GM12864 (cell line): ENCODE results near the gene ALKBH5.

Source experiments
- DNase-seq: peaks from one replicate; pipeline ENCODE4 v3.0.0-alpha.2; 2011; ENCODE audit warnings: low read depth
- H3K4me3 ChIP-seq: 2 replicates; pipeline ENCODE4 v1.5.1; 2011; ENCODE audit warnings: mild to moderate bottlenecking, low read depth, low read length, control low read depth
- CTCF ChIP-seq: IDR thresholded peaks from 2 replicates; pipeline ENCODE4 v1.5.1; 2011; ENCODE audit warnings: low read depth, mild to moderate bottlenecking, moderate library complexity, low read length, control low read depth, inconsistent platforms; ENCODE audit errors: missing control alignments

Gene ALKBH5

DNA sequence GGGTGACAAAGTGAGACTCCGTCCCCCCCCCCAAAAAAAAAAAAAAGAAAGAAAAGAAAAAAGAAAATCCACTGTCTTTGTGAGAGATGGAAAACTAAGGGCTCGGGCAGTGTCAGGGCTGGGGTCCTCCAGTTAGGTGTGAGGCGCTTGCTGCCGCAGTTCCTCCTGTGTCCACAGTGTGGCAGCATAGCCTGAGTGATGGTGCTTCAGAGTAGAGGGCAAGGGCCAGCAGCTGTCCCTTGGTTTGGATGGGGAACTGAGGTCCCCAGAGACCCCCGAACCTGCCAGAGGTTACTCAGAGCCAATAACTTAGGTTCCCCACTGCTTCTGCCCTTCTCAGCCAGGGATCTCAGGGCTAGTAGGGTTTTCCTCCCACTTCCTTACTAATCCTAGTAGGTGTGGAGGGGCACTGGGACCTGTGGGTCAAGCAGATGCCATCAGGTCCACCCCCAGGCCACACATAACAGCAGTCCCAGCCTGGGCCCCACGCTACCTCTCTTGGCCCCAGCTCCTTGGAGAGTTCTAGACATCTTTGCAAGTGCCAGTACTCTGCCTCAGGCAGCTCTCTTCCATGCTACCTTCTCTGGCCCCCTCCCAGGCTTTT lies 33.9 kb downstream of the ALKBH5 start:
- TF ChIP-seq CTCF: peak; percentile 99
- no peak overlapping the region for H3K4me3 ChIP-seq
- DNase-seq: peak; percentile 26

DNA sequence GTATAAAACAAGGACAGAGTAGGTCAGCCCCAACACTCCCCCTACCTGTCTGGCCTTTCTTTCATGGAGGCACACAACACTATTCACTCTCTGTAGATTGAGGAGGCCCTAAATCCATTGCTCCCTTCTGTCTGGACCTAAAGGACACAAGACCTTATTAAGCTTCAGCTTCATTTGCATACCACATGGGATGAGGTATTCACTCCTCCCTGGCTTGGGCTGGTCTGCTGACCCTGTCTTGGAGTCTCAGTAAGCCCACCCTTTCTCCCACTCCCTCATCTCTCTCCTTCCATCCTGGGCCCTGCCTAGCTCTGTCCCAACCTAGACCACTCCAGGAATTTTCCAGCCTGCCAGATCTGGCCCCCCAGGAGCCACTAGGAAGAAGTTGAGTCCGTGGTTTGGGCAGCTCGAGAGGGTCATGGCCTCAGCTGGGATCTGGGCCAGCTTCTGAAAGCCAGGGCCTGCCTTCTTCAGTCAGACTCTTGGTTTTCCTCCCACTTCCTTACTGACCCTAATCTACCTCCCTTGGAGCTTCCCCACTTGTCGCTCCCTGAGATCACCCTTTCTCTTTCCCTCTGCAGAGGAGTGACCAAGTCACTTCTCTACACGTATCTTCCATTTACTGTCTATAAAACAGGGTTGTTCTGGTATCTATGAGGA lies 35.3 kb downstream of the ALKBH5 start:
- no peak for DNase-seq
- TF ChIP-seq CTCF: no peak
- H3K4me3 ChIP-seq: no peak overlapping the region

DNA sequence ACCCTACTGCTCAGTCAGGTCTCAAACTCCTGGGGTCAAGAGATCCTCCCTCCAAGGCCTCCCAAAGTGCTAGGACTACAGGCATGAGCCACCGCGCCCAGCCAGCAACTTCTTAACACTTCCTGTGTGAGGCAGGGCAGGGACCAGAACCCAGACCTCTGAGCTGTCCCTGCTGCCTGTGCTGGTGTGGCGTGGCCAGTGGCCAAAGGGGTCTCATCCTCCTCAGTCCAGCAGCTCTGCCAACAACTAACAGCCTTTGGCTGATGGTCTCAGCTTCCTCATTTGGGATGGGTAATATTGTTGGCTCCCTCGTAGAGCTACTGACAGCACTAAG lies 40.4 kb downstream of the ALKBH5 start:
- no peak for DNase-seq
- no peak for TF ChIP-seq CTCF
- H3K4me3 ChIP-seq: no peak overlapping the region

- no peak for DNase-seq
- H3K4me3 ChIP-seq: peak overlapping the region; percentile 45
- TF ChIP-seq CTCF: no peak
These were observed 40.9 kb downstream of the ALKBH5 start for GRCh38 chr17:18224387-18225120.

GRCh38 chr17:18225121-18225641 lies 41.6 kb downstream of the ALKBH5 start, which contains the start of gene LLGL1:
Gene LLGL1, plus strand, starts transcription at chr17:18225635. Its CDS starts 48 bp downstream, at chr17:18225683.
- DNase-seq: peak; percentile 53
- peak within 1 kb of the TSS; percentile 62 for H3K4me3 ChIP-seq
- TF ChIP-seq CTCF: no peak

DNA sequence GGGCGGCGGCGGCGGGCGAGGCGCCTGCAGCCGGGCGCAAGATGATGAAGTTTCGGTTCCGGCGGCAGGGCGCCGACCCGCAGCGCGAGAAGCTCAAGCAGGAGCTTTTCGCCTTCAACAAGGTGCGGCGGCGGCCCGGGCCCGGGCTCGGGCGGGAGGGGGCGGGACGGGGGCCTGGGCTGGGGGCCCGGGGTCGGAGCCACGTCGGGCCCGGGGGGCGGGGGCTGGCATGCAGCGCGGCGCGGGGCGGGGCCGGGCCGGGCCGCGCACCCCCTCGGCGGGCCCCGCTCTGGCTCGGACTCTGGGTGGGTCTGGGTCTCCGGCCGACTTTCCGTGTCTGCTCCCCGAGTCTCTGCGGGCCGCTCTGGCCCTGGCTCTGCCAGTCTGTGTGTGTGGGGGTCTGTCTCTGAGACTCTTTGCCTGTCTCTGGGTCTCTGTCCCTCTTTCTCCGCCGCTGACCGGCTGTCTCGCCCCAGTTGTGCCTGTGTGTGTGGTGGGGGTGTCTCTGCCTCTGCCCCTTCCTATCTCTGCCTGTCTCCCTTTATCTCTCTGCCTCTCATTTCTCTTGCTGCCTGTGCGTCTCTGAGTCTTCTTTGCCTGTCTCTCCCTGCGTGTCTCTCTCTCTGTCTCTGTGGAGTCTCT lies 42.1 kb downstream of the ALKBH5 start:
- TF ChIP-seq CTCF: no peak
- DNase-seq: no peak
- H3K4me3 ChIP-seq: peak overlapping the region; percentile 62
